Measurements from ENCODE around the gene PPP1R3D. TPM values are rescaled to one million over a fixed set of nuclear protein-coding genes. Genes with fewer than 3 reads are reported as not detected.

The PPP1R3D gene
- total and polyA plus RNA-seq, 2 of the 13 experiments (the other 11 are each of a cell fraction or from before 2014, with no cell fraction given), result 1.2 to 3.7 TPM

DNA sequence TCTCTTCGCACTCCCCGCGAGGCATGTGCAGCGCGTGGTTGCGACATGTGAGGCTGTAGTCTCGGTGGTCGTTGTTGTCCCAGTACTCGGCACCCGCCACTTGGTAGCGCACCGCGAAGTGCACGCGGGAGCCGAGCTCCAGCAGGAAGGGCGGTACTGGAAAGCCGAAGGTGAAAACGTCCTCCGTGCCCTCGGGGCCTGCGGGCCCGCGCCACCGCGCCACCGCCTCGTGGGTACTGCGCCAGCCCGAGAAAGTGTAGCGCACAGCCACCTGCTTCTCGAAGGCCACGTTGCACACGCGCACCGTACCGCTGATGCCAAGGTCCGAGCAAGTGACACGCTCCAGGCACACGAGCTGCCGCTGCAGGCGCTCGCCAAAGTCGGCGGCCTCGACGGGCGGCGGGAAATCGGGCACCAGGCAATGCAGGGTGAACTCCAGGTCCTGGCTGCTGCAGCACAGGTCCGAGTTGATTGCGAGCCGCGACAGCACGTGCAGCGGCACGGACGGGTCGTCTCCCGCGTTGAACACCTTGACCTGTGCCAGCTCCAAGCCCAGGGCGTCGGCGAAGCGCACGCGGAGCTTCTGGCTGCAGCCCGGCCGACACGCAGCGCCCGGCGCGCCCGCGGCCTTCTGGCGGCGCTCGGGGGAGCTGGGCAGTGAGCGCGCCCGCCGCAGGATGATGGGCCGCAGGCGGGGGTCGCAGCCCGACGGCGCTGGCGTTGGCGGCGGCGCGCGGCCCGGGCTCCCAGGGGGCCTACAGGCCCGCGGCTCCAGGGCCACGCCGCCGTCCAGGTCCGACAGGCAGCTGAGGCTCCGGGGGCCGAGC lies 840 bp downstream of the PPP1R3D start (continued):
- TF ChIP-seq, protein P1, sequence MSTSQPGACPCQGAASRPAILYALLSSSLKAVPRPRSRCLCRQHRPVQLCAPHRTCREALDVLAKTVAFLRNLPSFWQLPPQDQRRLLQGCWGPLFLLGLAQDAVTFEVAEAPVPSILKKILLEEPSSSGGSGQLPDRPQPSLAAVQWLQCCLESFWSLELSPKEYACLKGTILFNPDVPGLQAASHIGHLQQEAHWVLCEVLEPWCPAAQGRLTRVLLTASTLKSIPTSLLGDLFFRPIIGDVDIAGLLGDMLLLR (CRISPR knock-in tag; IDR thresholded peaks at IDR 0.05), result no peak
- TF ChIP-seq, protein P2, sequence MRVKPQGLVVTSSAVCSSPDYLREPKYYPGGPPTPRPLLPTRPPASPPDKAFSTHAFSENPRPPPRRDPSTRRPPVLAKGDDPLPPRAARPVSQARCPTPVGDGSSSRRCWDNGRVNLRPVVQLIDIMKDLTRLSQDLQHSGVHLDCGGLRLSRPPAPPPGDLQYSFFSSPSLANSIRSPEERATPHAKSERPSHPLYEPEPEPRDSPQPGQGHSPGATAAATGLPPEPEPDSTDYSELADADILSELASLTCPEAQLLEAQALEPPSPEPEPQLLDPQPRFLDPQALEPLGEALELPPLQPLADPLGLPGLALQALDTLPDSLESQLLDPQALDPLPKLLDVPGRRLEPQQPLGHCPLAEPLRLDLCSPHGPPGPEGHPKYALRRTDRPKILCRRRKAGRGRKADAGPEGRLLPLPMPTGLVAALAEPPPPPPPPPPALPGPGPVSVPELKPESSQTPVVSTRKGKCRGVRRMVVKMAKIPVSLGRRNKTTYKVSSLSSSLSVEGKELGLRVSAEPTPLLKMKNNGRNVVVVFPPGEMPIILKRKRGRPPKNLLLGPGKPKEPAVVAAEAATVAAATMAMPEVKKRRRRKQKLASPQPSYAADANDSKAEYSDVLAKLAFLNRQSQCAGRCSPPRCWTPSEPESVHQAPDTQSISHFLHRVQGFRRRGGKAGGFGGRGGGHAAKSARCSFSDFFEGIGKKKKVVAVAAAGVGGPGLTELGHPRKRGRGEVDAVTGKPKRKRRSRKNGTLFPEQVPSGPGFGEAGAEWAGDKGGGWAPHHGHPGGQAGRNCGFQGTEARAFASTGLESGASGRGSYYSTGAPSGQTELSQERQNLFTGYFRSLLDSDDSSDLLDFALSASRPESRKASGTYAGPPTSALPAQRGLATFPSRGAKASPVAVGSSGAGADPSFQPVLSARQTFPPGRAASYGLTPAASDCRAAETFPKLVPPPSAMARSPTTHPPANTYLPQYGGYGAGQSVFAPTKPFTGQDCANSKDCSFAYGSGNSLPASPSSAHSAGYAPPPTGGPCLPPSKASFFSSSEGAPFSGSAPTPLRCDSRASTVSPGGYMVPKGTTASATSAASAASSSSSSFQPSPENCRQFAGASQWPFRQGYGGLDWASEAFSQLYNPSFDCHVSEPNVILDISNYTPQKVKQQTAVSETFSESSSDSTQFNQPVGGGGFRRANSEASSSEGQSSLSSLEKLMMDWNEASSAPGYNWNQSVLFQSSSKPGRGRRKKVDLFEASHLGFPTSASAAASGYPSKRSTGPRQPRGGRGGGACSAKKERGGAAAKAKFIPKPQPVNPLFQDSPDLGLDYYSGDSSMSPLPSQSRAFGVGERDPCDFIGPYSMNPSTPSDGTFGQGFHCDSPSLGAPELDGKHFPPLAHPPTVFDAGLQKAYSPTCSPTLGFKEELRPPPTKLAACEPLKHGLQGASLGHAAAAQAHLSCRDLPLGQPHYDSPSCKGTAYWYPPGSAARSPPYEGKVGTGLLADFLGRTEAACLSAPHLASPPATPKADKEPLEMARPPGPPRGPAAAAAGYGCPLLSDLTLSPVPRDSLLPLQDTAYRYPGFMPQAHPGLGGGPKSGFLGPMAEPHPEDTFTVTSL (CRISPR knock-in tag; IDR thresholded peaks at IDR 0.05; ENCODE audit: borderline replicate concordance), result no peak
- TF ChIP-seq MED13 (CRISPR knock-in tag; IDR thresholded peaks at IDR 0.05) (no peak), ESRRA (CRISPR knock-in tag; IDR thresholded peaks at IDR 0.05; ENCODE audit: low read depth) (no peak), ZNF207 (IDR thresholded peaks at IDR 0.05; ENCODE audit: borderline replicate concordance) (no peak), ZNF138 (CRISPR knock-in tag; IDR thresholded peaks at IDR 0.05; ENCODE audit: low read depth) (no peak), ZNF850 (CRISPR knock-in tag; conservative IDR thresholded peaks at IDR 0.05) (no peak), ZNF883 (CRISPR knock-in tag; IDR thresholded peaks at IDR 0.05; ENCODE audit: not compliant biosample characterization) (no peak), KDM2A (CRISPR knock-in tag; IDR thresholded peaks at IDR 0.05; ENCODE audit: borderline replicate concordance, low read depth) (no peak), ZNF577 (CRISPR knock-in tag; IDR thresholded peaks at IDR 0.05; ENCODE audit: borderline replicate concordance, low read depth) (no peak), ZNF891 (CRISPR knock-in tag; IDR thresholded peaks at IDR 0.05) (no peak), CCDC6 (CRISPR knock-in tag; IDR thresholded peaks at IDR 0.05) (no peak), HNRNPLL (IDR thresholded peaks at IDR 0.05; ENCODE audit: low read depth, low read length, poor library complexity, severe bottlenecking) (no peak), ATF7-NPFF (CRISPR knock-in tag; IDR thresholded peaks at IDR 0.05; ENCODE audit: low read depth) (no peak), ATAD3A (CRISPR knock-in tag; IDR thresholded peaks at IDR 0.05) (no peak), NCOA5 (CRISPR knock-in tag; IDR thresholded peaks at IDR 0.05) (no peak)
- TF ChIP-seq, protein P3, sequence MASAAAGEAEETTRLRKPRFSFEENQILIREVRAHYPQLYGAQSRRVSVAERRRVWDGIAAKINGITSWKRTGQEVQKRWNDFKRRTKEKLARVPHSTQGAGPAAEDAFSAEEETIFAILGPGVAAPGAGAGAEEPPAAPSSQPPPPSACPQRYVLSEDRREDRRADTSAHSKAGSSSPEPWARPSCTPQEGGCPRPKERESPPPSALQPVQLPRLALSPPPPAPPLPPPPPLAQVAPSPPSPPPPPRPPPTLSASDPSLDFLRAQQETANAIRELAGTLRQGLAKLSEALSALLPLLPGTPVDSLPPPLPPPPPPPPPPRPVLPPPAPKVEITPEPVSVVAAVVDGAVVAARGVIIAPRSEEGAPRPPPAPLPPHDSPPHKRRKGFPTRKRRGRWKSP (CRISPR knock-in tag; IDR thresholded peaks at IDR 0.05), result no peak
- TF ChIP-seq, protein P4, sequence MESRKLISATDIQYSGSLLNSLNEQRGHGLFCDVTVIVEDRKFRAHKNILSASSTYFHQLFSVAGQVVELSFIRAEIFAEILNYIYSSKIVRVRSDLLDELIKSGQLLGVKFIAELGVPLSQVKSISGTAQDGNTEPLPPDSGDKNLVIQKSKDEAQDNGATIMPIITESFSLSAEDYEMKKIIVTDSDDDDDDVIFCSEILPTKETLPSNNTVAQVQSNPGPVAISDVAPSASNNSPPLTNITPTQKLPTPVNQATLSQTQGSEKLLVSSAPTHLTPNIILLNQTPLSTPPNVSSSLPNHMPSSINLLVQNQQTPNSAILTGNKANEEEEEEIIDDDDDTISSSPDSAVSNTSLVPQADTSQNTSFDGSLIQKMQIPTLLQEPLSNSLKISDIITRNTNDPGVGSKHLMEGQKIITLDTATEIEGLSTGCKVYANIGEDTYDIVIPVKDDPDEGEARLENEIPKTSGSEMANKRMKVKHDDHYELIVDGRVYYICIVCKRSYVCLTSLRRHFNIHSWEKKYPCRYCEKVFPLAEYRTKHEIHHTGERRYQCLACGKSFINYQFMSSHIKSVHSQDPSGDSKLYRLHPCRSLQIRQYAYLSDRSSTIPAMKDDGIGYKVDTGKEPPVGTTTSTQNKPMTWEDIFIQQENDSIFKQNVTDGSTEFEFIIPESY (CRISPR knock-in tag; IDR thresholded peaks at IDR 0.05), result peak; percentile 96

Measured in HepG2 (cell line).